Subcutaneous abdominal adipose tissue (tissue), 5 donors: ENCODE measurements around the gene PROM2.

Experiments
- H3K27ac ChIP-seq: one replicate; pipeline ENCODE4 v1.7.0; 2013; ENCODE audit warnings: low read depth, mild to moderate bottlenecking, inconsistent platforms, low read length, moderate library complexity
- H3K27me3 ChIP-seq, 5 donors: one replicate each; pipeline ENCODE4 v1.7.0; 2013; ENCODE audit warnings: low read length in 5 of 5, inconsistent platforms in 1 of 5; ENCODE audit not compliant: control insufficient read depth in 5 of 5, insufficient read depth in 4 of 5
- H3K36me3 ChIP-seq, 5 donors: one replicate each; pipeline ENCODE4 v1.7.0; 2013; ENCODE audit warnings: low read length in 5 of 5; ENCODE audit not compliant: control insufficient read depth in 5 of 5, insufficient read depth in 5 of 5
- H3K4me1 ChIP-seq, 5 donors: one replicate each; pipeline ENCODE4 v1.7.0; 2013; ENCODE audit warnings: low read length in 5 of 5, mild to moderate bottlenecking in 3 of 5, moderate library complexity in 1 of 5; ENCODE audit not compliant: control insufficient read depth in 5 of 5, insufficient read depth in 5 of 5
- H3K4me3 ChIP-seq, 5 donors: one replicate each; pipeline ENCODE4 v1.7.0; 2013; ENCODE audit warnings: low read length in 5 of 5, low read depth in 1 of 5
- H3K9ac ChIP-seq, 5 donors: one replicate each; pipeline ENCODE4 v1.7.0; 2013; ENCODE audit warnings: low read length in 5 of 5, mild to moderate bottlenecking in 4 of 5, moderate library complexity in 3 of 5
- H3K9me3 ChIP-seq, 5 donors: one replicate each; pipeline ENCODE4 v1.7.0; 2013; ENCODE audit warnings: low read length in 5 of 5; ENCODE audit not compliant: control insufficient read depth in 5 of 5
- donor health status: healthy.
- donor health status: healthy.
- donor health status: healthy.
- donor health status: healthy.
- donor health status: healthy.

The PROM2 gene

DNA sequence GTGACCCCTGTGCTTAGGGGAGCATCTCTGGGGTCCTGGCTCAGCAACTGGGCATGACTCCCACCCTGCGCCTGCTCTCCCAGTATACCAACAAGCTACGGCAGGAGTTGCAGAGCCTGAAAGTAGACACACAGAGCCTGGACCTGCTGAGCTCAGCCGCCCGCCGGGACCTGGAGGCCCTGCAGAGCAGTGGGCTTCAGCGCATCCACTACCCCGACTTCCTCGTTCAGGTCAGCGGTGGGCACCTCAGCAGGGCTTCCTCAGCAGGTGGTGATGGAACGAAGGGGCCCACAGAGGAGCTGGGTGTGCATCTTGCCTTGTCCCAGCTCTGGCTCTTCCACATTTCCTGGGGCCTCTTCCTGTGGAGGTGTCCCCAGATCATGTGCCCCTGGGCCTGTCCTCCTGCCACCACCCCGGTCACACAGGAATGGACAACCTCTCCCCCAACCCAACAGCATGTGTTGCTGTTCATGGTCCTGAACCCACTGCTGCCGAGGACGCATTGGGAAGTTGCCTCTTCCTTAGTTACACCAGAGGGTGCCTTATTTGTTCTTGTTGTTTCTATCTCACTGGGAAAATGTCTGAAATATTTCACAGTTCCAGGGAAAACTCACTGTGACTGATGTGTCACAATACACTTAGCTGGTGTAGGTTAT, 10.8 kb downstream of the PROM2 start:
- H3K4me3 ChIP-seq: no peak overlapping the region
- H3K9ac ChIP-seq: no peak overlapping the region
- H3K36me3 ChIP-seq: no peaks in the 10 kb centered on the region
- no peak overlapping the region for H3K27ac ChIP-seq
- no peaks in the 10 kb centered on the region for H3K4me1 ChIP-seq
- no peaks in the 10 kb centered on the region for H3K27me3 ChIP-seq
- peaks cover 0 to 3% (median under 1%) of the 10 kb centered on the region in 5 donors for H3K9me3 ChIP-seq

DNA sequence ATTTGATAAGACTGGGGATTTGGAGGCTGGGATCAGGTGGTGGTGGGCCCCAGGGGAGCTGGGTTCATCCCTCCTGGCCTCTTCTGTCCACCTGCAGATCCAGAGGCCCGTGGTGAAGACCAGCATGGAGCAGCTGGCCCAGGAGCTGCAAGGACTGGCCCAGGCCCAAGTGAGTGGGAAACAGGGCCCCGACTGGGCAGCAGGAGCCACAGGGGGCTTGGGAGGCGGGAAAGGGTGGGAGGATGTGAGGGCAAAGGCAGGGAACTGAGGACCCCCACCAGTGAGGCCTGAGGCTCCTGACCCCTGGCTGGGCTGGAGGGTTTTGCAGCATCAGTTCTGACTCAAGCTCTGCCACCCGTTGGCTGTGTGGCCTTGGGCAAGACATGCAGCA, 11.3 kb downstream of the PROM2 start:
- Histone ChIP-seq H3K4me3 (no peak overlapping the region), H3K9me3 (peaks cover 0 to 8% (median 6%) of the 10 kb centered on the region in 5 donors), H3K9ac (no peak overlapping the region), H3K36me3 (no peaks in the 10 kb centered on the region), H3K27me3 (no peaks in the 10 kb centered on the region), H3K4me1 (no peaks in the 10 kb centered on the region), H3K27ac (no peak overlapping the region)

DNA sequence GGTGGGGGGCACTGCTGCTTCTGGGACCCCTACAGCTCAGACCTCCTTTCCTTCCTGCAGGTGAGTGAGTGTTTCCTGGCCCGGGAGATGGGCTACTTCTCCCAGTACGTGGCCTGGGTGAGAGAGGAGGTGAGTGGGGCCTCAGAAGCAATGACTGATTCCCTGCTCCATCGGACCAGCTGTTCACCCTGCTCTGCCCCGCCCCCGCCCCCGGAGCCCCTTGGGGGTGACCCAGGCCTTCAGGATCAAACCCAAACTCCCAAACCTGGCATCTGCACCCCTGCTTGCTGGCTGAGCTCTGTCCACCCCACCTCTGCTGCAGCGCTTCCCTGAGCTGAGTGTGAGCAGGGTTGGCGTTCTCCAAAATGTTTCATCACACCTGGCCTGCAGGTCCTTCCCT, 13.1 kb downstream of the PROM2 start:
- no peaks in the 10 kb centered on the region for H3K27me3 ChIP-seq
- no peaks in the 10 kb centered on the region for H3K4me1 ChIP-seq
- no peak overlapping the region for H3K9ac ChIP-seq
- H3K9me3 ChIP-seq: peaks cover 0 to 25% (median 16%) of the 10 kb centered on the region in 5 donors
- no peak overlapping the region for H3K4me3 ChIP-seq
- no peaks in the 10 kb centered on the region for H3K36me3 ChIP-seq
- H3K27ac ChIP-seq: no peak overlapping the region

DNA sequence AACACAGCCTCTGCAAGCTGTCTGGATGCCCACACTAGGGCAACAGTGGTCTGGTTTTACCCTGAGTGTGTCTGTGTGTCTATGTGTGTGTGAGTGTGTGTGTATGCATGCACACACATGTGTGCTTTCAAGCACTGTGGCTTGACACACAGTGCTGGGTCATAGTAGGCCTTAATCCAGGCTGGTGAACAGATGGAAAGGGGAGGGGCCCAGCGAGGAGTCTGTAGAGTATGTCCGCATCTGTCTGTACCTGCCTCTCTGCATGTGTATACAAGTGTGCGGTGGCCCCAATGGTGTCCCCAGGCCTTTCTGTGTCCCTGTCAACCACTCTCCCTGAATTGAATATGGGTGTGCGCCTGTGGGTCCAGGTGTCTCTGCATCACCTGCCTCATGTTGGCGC, 13.6 kb downstream of the PROM2 start:
- Histone ChIP-seq H3K27ac (no peak overlapping the region), H3K36me3 (no peaks in the 10 kb centered on the region), H3K9me3 (peaks cover 0 to 29% (median 16%) of the 10 kb centered on the region in 5 donors), H3K4me3 (no peak overlapping the region), H3K9ac (no peak overlapping the region), H3K27me3 (no peaks in the 10 kb centered on the region), H3K4me1 (no peaks in the 10 kb centered on the region)

DNA sequence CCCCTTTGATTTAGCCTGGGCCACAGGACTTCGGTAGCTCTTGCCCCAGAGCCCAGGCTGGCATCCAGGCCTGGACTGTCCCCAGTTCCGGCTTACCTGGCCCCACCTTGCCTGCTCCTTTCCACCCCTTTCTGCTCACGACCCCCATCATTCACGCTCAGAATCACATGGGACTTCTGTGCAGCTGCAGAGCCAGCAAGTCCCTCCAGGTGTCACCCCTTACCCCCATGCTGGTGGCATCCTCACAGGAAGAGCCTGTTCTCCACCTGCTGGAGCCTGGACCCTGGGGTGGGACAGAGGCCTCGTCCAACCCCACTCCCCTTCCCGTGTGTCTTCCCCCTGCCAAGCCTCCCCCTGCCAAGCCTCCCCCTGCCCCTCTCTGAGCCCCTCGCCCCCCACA, 15.0 kb downstream of the PROM2 start:
- Histone ChIP-seq H3K4me3 (no peak overlapping the region), H3K27me3 (no peaks in the 10 kb centered on the region), H3K36me3 (no peaks in the 10 kb centered on the region), H3K9ac (no peak overlapping the region), H3K9me3 (peaks cover 0 to 31% (median 16%) of the 10 kb centered on the region in 5 donors), H3K4me1 (no peaks in the 10 kb centered on the region), H3K27ac (no peak overlapping the region)

DNA sequence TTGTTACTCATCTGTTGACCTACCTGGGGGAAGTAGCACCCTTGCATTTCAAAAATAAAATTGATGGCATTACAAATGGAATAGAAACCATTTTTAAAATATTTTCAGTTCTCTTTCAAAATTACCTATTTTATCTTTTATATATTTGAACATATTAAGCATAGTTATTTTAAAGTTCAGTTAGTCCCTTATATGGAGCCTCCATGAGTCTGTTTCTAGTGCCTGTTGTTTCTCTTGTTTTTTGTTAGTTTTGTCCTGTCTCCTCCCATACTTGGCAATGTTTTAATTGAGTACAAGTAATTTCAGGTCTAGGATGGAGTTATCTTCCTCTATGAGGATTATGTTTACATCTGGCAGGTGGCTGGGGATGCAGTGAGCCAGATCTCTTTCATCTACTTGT, 17.0 kb downstream of the PROM2 start:
- H3K36me3 ChIP-seq: no peaks in the 10 kb centered on the region
- no peak overlapping the region for H3K27ac ChIP-seq
- no peak overlapping the region for H3K9ac ChIP-seq
- no peaks in the 10 kb centered on the region for H3K4me1 ChIP-seq
- peaks cover 0 to 31% (median 16%) of the 10 kb centered on the region in 5 donors for H3K9me3 ChIP-seq
- H3K27me3 ChIP-seq: peaks cover 0 to 3% (median under 1%) of the 10 kb centered on the region in 5 donors
- H3K4me3 ChIP-seq: no peak overlapping the region

DNA sequence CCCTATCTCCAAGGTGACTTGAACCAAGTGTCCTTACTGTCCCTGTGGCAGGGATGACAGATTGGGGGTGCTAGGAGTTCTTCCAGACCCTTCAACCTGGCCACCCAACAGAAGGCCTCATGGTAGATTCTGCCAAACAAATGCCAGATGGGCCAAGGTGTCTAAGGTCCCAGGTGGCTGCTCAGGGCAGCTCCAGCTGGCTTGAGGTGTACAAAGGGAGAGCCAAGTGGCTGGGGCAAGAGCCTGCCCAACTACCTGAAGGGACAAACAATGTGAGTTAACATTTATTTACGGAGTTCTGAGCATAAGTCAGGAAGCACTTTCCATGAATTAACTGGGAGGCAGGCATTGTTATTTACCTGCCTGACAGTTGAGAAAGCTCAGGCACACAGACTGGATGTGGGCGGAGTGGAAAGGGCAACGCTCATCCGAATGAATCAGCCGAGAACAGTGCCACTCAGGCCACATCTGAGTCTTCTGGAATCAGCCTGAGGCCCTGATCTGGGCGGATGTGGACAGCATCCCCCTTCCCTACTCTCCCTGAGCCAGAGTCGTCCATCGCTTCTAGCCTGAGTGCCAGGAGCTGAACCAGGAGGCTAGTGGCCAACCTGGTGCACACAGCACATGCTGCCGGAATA, 18.5 kb downstream of the PROM2 start:
- peaks cover 0 to 31% (median 16%) of the 10 kb centered on the region in 5 donors for H3K9me3 ChIP-seq
- no peak overlapping the region for H3K4me3 ChIP-seq
- H3K4me1 ChIP-seq: no peaks in the 10 kb centered on the region
- no peaks in the 10 kb centered on the region for H3K36me3 ChIP-seq
- H3K9ac ChIP-seq: no peak overlapping the region
- H3K27me3 ChIP-seq: peaks cover 5 to 10% (median 8%) of the 10 kb centered on the region in 5 donors
- no peak overlapping the region for H3K27ac ChIP-seq

DNA sequence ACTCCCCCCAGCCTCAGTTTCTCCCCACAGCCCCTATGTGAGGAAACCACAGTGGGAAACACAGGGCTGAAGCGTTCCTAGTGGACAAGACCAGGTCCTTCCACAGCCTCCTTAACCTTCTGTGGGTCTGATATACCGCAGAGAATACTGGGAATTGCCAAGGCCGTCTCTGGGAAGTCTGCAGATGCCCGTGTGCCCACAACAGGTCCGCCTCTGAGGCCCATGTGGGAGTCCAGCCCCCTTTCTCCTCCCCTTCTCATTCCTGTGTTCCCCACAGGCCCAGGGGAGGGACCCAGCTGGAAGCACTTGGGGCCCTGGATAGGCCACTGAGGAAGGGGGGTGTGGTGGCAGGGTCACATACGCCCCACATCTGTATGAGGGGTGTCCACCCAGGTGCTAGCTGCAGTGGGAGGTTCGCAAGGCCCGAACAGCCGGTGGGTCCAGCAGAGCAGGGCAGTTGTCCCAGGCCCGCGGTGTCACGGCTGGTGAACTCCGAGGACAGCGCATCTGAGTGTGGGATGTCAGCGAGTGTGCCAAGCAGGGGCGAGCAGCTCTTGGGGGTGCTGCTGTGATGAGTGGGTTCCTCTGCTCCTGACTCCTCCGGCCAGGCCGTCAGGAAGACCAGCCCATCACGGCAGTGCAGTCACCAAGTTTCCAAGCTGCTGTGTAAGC, 20.5 kb downstream of the PROM2 start:
- Histone ChIP-seq H3K27ac (no peak overlapping the region), H3K27me3 (peaks cover 5 to 25% (median 13%) of the 10 kb centered on the region in 5 donors), H3K36me3 (no peaks in the 10 kb centered on the region), H3K9ac (no peak overlapping the region), H3K9me3 (peaks cover 0 to 31% (median 16%) of the 10 kb centered on the region in 5 donors), H3K4me1 (no peaks in the 10 kb centered on the region), H3K4me3 (no peak overlapping the region)

DNA sequence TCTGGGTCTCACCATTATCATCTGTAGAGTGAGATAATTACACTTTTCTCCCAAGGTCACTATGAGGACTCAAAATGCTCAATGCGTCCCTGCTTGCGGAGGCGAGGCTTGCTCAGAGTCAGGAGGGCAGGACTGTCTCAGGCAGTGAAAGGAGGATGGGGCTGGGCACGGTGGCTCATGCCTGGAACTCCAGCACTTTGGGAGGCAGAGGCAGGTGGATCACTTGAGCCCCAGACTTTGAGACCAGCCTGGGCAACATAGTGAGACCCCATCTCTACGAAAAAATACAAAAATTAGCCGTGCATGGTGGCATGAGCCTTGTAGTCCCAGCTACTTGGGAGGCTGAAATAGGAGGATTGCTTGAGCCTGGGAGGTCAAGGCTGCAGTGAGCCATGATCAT, 21.1 kb downstream of the PROM2 start:
- Histone ChIP-seq H3K9me3 (peaks cover 0 to 25% (median 13%) of the 10 kb centered on the region in 5 donors), H3K4me1 (no peaks in the 10 kb centered on the region), H3K27me3 (peaks cover 5 to 31% (median 17%) of the 10 kb centered on the region in 5 donors), H3K36me3 (no peaks in the 10 kb centered on the region), H3K4me3 (no peak overlapping the region), H3K27ac (no peak overlapping the region), H3K9ac (no peak overlapping the region)

DNA sequence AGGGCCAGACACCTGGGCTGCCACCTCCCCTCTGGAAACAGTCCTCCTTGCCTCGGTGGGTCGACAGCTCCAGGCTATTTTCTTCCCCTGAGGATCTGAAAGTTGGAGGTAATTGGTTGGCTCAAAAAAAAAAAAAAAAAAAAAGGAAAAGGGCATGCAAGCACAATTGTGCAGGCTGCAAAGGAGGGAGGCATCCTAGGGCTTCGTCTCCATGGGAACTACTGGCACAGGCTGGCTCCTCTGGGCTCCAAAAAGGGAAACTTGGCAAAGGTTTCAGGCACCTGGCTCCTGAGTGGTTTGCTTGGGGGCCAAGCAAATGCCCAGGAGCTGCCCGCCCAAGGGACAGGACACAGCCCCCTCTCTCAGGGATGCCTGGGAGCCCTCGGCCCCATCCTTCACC, 21.8 kb downstream of the PROM2 start:
- H3K9me3 ChIP-seq: peaks cover 0 to 19% (median 7%) of the 10 kb centered on the region in 5 donors
- no peaks in the 10 kb centered on the region for H3K36me3 ChIP-seq
- H3K27me3 ChIP-seq: peaks cover 9 to 36% (median 23%) of the 10 kb centered on the region in 5 donors
- no peak overlapping the region for H3K9ac ChIP-seq
- H3K4me3 ChIP-seq: no peak overlapping the region
- H3K27ac ChIP-seq: no peak overlapping the region
- H3K4me1 ChIP-seq: no peaks in the 10 kb centered on the region
